Left renal pelvis (tissue), 4 donors: ENCODE measurements around the gene PLPP7. TPM values are rescaled to one million over a fixed set of nuclear protein-coding genes. Genes with fewer than 3 reads are reported as not detected.
"Not testable (repeated sequence)": the region's sequence is repeated elsewhere in the genome, so short reads cannot be mapped to it uniquely, and the experiment has no call there.

Source experiments
- DNase-seq, 4 donors: peaks; one replicate each; pipeline ENCODE4 v3.0.0-alpha.2; 2013; ENCODE audit warnings: low read depth in 4 of 4, low spot score in 3 of 4
- polyA plus RNA-seq, 4 donors: library from polyadenylated mRNA; unstranded; fragments of 120-200 nt; gene quantifications; one replicate each; pipeline ENCODE4 v1.2.1, GENCODE V29; 2013; ENCODE audit not compliant: insufficient read length in 4 of 4

Gene PLPP7
- polyA plus RNA-seq, 4 donors = 2.1 to 3.4 (median 2.8) TPM

DNA sequence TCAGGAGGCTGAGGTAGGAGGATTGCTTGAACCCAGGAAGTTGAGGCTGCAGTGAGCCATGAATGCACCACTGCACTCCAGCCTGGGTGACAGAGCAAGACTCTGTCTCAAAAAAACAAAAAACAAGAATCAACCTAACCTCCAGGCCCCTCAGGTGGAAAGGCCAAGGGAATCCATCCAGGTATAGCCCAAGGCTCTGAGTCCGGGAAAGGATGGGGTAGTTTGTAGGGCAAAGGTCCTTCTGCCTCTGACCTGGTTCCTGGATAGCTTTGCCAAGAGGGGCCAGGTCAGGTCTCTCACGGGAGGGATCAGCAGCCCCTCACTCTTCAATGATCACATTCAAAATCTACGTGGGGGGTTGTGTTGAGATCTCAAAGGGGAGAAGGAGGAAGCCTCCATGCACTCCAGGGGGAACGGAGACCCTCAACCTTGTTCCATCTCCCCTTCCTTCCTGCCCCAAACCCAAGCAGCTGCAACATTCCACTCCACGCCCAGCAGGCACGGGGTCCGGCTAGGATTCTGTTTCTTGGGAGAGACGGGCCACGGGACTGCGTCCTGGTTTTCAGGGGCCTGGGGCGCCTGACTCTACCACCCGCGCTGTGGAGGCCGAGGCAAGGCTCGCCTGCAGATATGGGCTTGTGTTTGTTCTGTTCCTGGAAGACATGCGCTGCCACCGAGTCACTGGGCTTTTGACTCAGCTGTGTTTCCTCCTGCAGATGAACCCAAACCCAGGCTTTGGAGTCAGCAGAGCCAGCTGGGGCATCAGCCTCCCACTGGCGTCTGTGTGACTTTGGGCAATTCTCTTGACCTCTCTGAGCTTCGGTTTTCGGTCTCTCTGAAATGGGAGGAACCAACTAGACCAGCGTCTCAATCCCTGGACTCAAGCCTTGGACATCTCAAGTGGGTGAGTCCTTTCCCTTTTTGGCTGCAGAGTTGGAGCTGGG lies 35.5 kb downstream of the PLPP7 start:
- no peak for DNase-seq

DNA sequence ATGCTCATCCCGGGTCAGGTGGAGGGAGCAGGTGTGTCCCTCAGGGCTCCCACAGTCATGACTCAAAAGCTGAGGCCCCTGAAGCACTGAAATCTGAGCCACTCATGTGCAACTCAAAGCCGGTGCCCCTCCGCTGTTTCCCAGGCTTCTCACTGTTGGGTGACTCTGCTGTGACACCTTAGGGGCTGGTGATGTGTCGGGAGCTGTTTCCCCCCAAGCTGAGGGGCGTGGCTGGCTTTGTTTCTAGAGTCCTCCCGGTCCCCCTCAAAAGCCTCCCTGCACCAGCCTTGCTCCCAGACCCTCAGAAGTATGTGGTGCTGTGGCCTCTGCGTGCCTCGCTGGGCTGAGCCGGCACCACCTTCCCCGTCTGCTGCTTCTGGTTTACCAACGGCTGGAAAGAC lies 39.7 kb downstream of the PLPP7 start:
- DNase-seq = no peak

DNA sequence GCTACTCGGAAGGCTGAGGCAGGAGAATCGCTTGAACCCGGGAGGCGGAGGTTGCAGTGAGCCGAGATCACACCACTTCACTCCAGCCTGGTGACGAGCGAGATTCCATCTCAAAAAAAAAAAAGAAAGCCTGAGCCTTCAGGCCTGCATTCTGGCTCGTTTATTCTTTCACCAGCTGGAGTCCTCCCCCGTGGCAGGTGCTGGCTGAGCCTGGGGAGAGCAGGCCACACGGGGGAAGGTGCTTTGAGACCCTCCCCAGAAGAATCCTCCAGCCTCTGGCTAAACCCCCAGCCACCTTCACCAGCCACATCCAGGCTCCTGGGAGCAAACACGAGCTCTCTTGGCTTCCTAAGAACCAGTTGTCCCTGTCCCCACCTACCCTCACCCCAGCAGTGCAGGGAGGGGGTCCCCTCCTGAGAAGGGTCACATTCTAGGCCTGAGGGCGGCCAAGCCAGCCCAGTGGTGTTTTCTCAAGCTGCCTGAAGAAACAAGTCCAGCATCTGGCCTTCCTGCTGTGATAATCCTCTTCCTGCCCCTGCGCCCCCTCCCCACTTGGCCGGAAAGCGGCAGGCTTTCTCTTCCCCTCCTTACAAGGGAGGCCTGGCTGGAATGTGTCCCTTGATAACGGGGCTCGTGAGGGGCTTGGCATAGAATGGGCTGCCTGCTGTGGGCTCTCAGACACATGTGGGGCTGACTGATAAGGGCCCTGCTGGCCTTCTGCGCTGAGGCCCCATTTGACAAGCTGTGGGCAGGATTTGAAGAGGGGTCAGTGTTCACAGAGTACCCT lies 41.5 kb downstream of the PLPP7 start:
- no peak for DNase-seq

DNA sequence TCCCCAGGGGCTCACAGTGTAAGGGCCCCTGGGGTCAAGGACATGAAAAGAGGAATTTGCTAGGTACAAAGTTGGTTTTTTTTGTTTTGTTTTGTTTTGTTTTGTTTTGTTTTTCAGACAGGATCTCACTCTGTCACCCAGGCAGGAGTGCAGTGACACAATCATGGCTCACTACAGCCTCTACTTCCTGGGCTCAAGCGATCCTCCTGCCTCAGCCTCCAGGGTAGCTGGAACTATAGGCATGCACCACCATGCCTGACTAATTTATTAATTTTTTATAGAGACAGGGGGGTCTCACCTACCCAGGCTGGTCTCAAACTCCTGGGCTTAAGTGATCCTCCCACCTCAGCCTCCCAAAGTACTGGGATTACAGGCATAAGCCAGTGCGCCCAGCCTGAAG lies 42.5 kb downstream of the PLPP7 start:
- not testable (repeated sequence) for DNase-seq

DNA sequence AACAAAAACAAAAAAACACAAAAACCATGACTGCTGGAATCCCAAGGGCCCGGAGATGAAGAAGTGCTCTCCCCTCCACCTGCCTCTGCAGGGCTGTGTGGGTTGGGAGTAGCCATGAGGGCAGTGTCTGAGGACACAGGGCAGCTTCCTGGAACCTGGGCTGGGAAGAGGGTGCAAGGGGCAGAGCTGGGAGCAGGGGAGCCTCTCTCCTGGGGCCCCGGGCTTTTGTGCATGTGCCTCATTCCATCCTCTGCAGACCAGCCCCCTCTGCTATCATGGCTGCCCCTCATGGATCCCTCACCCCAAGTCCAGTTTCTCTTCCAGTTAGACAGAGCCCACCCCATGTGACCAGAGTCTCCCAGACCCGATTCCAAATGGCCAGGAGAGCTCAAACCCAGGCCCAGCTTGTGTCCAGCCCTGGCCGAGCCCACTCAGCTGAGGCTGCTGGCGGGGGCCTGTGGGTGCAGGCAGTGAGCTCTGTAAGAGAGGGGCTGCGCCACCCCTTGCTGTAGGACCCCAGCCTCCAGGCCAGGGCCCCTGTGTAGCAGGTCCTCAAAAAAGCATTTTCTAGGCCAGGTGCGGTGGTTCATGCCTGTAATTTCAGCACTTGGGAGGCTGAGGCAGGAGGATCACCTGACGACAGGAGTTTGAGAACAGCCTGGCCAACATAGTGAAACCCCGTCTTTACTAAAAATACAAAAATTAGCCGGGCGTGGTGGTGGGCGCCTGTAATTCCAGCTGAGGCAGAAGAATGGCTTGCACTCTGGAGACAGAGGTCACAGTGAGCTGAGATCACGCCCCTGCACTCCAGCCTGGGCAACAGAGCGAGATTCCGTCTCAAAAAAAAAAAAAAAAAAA lies 44.5 kb downstream of the PLPP7 start:
- DNase-seq = no peak

DNA sequence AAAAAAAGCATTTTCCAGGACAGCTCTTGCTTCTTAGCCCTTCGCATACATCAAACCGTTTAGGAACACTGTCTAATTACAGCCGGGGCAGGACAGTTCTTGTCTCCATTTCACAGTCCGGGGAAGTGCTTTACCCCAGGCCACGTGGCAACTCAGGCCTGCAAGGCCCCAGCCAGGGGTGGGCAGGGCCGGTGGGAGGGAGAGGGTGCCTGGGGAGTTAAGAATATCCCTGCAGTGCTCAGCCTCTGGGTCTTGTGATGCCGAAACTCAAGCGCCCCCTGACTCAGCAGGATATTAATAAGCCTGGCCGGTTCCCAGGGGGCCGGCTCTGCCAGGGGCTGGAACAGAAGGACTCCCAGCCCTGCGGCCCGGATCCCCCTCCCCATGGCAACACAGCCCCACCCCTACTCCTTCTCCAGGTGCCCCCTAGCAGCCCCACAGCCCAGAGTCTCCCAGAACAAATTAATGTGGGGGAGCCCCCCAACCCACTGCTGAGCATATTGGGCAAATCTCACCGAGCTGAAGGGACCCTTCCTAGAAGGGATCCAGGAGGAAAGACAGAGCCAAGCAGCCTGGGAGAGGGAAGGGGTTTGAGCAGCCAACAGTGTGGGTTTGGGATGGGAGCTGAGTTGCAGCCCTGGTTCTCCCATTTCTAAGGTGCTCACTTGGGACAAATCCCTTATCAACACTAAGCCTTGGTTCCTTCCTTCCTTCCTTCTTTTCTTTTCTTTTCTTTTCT lies 45.3 kb downstream of the PLPP7 start:
- no peak for DNase-seq

DNA sequence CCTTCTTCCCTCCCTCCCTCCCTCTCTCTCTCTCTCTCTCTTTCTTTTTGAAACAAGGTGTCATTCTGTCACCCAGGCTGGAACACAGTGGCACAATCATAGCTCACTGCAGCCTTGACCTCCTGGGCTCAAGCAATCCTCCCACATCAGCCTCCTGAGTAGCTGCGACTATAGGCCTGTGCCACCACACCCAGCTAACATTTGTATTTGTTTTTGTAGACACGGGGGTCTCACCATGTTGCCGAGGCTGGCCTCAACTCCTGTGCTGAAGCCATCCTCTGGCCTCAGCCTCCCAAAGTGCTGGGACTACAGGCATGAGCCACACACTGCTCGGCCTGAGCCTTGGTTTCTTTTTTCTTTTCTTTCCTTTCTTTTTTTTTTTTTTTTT lies 45.8 kb downstream of the PLPP7 start:
- no peak for DNase-seq

DNA sequence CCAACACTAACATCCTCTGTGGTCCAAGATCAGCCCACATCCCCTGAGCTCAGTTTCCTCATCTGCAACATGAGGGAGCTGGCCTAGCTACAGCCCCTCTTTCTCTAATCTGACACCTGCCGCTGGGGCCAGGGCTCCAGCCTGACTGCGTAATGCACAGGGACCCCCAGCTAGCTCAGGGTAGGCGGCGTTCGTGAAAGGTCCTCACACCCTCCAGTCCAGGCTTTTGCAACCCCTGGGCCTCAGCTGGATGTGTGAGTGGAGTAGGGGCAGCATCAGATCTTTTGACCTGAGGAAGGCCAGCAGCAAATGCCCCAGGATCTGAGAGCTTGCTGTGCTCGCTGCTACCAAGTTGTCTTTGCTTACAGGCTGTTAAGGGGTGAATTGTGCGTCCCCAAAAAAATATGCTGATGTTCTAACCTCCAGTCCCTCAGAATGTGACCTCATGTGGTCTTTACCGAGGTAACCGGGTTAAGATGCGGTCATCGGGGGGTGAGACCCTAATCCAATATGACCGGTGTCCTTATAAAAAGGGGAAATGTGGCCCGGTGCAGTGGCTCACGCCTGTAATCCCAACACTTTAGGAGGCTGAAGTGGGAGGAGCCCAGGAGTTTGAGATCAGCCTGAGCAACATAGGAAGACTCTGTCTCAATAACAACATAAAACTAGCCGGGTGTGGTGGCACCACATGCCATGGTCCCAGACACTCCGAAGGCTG lies 47.8 kb downstream of the PLPP7 start:
- no peak for DNase-seq

DNA sequence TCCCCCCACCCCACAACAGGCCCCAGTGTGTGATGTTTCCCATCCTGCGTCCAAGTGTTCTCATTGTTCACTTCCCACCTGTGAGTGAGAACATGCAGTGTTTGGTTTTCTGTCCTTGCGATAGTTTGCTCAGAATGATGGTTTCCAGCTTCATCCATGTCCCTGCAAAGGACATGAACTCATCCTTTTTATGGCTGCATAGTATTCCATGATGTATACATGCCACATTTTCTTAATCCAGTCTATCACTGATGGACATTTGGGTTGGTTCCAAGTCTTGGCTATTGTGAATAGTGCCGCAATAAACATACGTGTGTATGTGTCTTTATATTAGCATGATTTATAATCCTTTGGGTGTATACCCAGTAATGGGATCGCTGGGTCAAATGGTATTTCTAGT lies 49.7 kb downstream of the PLPP7 start:
- not testable (repeated sequence) for DNase-seq

DNA sequence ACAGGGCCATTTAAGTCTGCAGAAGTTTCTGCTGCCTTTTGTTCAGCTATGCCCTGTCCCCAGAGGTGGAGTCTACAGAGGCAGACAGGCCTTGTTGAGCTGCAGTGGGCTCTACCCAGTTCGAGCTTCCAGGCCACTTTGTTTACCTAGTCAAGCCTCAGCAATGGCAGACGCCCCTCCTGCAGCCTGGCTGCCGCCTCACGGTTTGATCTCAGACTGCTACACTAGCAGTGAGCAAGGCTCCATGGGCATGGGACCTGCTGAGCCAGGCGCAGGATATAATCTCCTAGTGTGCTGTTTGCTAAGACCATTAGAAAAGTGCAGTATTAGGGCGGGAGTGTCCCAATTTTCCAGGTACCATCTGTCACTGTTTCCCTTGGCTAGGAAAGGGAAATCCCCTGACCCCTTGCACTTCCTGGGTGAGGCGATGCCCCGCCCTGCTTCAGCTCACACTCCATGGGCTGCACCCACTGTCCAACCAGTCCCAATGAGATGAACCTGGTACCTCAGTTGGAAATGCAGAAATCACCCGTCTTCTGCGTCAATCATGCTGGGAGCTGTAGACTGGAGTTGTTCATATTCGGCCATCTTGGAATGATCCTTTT lies 55.5 kb downstream of the PLPP7 start:
- DNase-seq = not testable (repeated sequence)

DNA sequence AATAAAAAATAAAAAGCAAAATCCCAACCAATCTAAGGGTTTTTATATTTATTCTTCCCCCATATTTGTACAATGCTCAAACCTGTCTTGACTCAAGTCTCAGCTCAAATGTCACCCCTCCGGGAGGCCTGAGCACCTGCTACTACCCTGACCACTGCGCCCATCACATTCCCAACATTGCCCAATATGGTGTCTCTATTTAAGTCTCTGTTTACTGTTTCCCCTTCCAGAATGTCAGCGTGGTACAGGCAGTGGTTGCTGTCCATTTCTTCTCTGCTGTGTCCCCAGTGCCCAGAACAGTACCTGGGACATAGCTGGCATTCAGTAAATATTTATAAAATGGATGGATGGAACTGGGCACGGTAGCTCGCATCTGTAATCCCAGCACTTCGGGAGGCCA lies 57.0 kb downstream of the PLPP7 start:
- no peak for DNase-seq

DNA sequence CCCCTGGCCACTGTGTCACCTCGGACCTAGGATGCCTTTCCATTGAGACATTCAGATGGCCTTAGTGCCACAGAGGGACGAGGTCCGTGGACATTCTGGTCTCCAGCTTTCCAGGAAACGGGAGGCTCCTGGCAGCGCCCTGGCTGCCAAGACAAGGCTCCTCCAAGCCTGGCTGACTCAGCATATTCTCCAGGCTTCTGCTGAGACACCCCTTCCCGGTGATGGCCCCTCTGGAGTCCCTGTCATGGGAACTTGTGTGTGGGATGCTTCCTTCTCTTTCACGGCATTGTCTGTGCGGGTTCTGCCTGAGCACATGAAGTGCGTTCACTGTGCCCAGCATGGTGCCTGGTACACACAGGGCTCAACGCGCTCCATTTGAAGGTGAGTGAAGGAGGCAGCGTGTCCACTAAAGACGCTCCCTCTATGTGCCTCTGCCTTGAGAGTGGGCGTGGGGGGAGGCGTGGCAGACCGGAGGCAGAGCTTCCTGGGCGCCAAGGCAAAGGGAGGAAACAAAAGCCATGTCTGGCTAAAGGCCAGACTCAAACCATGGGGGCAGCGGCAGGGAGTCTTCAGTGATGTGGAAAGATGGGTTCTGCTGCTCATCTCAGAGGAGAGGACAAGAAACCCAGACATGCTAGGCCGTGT lies 58.0 kb downstream of the PLPP7 start:
- DNase-seq = no peak

DNA sequence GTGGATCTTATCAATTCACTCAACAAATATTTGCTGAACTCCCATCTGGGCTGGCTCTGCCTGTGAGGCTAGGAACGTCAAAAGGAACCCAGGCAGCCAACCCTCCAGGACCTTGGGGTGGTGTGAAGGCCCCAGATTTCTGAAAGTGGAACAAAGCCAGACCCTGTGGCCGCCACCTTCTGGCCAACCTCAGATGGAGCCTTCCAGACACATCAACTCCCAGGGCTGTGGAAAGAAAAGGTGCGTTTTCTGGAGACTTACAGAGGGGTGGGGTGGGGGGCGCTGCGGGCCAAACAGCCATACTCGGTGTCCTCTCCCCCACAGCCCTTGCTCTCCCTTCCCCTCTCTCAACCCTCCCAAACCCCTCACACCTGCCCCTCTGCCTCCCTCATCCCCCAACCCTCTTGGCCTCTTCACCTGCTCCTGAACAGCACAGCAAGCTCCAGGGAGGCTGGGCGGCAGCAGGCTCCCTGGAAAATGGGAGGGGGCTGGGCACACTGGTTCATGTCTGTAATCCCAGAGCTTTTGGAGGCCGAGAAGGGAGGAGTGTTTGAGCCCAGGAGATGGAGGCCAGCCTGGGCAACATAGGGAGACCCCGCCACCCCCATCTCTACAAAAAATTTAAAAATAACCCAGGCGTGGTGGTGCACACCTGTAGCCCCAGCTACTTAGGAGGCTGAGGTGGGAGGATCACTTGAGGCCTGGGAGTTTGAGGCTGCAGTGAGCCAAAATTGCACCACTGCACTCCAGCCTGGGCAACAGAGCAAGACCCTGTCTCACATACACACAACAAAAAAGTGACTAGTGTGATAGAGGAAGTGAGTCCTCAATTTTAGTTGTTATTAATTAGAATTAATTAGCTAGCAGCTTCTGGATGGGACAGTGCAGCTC lies 59.4 kb downstream of the PLPP7 start:
- DNase-seq = no peak

DNA sequence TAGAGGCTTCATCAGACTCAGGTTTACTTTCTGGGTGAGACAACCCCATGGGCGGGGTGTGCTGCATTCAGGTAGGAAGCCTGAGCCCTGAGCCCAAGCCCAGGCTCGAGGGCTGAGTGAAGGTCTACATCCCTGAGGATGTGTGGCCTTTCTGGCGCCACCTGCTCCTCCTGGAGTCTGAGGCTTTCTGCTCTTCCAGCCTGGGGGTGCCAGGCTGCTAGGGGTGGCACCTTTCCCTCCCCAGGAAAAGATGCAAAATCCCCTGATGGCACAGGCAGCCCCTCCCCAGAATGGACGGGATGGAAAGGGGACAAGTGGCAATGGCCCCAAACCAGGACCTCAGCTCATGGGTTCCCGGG lies 60.0 kb downstream of the PLPP7 start:
- no peak for DNase-seq

DNA sequence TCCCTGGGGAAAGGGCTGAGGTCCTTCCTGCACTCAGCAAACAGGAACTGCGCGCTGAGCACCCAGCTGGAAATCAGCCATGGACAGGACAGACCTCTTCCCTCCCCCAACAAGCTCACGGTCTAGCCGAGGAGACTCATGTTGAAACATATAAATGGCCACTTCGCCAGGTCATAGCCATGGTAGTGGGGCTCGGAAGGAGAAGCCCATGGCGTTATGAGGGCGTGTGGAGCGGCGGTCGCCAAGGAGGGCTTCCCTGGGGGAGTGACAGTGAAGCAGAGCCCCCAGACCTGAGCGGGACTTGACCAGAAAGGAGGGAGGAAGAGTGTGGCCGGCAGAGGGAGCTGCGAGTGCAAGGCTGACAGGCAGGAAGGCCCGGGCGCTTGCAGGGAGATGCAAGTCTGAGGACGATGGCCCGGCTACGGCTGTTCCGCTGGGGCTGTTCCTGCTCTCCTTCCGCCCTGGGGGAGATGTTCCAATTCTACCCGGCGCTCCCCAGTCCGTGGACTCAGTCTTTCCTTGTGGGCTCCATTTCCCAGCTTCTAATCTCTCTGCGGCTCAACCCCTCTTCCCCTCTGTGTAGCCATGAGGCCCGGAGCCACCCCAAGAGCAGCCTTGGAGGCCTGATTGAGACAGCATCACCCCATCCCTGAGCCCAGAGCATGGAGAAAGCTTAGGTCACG lies 60.5 kb downstream of the PLPP7 start:
- peak in 1 of 4 donors; percentile 52 for DNase-seq

DNA sequence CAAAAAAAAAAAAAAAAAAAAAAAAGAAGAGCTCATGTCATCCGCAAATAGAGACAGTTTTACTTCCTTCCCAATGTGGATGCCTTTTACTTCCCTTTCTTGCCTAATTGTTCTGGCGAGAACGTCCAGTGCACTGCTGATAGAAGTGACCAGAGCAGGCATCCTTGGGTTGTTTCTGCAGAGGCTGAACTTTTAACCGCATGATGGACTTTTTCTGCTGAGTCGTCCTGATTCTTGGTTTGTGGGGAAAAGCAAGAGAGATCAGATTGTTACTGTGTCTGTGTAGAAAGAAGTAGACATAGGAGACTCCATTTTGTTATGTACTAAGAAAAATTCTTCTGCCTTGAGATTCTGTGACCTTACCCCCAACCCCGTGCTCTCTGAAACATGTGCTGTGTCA lies 67.0 kb downstream of the PLPP7 start:
- DNase-seq = not testable (repeated sequence)

DNA sequence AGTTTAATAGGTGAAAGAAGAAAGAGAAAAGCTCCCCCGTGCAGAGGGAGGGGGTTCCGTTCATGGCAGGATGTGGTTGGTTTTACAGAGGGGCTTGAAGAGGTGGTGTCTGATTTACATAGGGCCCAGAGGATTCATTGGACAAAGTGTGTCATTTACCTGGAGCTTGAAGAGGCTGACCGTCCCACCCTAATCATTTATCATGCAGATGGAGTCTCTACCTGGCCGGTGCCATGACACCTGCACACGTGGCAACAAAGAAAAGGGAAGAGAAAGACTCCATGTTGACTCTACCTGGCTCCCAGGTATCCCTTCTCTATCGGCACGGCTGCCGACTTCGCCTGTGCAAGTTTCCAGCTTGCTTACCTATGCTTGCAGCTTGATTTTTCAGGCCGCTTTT lies 69.0 kb downstream of the PLPP7 start:
- DNase-seq = no peak
